Measurements from ENCODE around the gene CACNA1D. TPM values are rescaled to one million over a fixed set of nuclear protein-coding genes. Genes with fewer than 3 reads are reported as not detected.

Gene CACNA1D
- total RNA-seq, 1 experiment from 2014 or later = 1.1 TPM

- POLR2A ChIA-PET = no interaction called here
- CTCF ChIA-PET = no interaction called here
- Histone ChIP-seq H3K36me3 (ENCODE audit: control insufficient read depth in 1 of 2, insufficient read depth in 2 of 2, low read length in 2 of 2) (no peaks in the 10 kb centered on the region; a peak in 1 of 4 replicates), H4K20me1 (ENCODE audit: insufficient read depth) (no peaks in the 10 kb centered on the region), H2AFZ (ENCODE audit: low read depth, low read length, poor library complexity, severe bottlenecking) (no peak overlapping the region), H3K4me1 (ENCODE audit: control insufficient read depth in 1 of 2, insufficient read depth in 2 of 2, low read length in 2 of 2) (no peaks in the 10 kb centered on the region), H3K4me2 (ENCODE audit: low read length) (no peak overlapping the region), H3K27me3 (ENCODE audit: insufficient read depth, low read length) (no peaks in the 10 kb centered on the region), H3K79me2 (ENCODE audit: insufficient read depth, low read length) (no peaks in the 10 kb centered on the region), H3K4me3 (replicated peaks in 1 of 2; ENCODE audit: low read depth in 1 of 2, low read length in 2 of 2) (no peak overlapping the region), H3K27ac (ENCODE audit: low read depth, low read length) (no peak overlapping the region), H3K9me3 (ENCODE audit: control insufficient read depth in 1 of 2, insufficient read depth in 1 of 2, low read depth in 1 of 2, low read length in 2 of 2) (no peaks in the 10 kb centered on the region), H3K9me2 (ENCODE audit: insufficient read depth) (no peaks in the 10 kb centered on the region), H3K9ac (ENCODE audit: low read length) (no peak overlapping the region)
- BruUV-seq (replicated peaks) = no TSS peak
- no peak for TF ChIP-seq CBX3 (IDR thresholded peaks at IDR 0.05; ENCODE audit: low read depth)
- intact Hi-C loops (cut with micrococcal nuclease) = no loop called here
- DNase-seq (ENCODE audit: low read depth, low spot score) (no peak), ATAC-seq (no peak)
- RAD21 ChIA-PET (ENCODE audit: low non-redundant PET in 1 of 2, low total read pairs in 2 of 2, uncharacterized antibody in 2 of 2, unreplicated experiment in 2 of 2) = no interaction called here
These were observed 323.4 kb downstream of the CACNA1D start for GRCh38 chr3:53817809-53818208.

GRCh38 chr3:53818221-53819162, 324.1 kb downstream of the CACNA1D start:
- no peak for ATAC-seq
- Histone ChIP-seq H3K27me3 (ENCODE audit: insufficient read depth, low read length) (no peaks in the 10 kb centered on the region), H3K9ac (ENCODE audit: low read length) (no peak overlapping the region), H3K9me2 (ENCODE audit: insufficient read depth) (no peaks in the 10 kb centered on the region), H3K27ac (ENCODE audit: low read depth, low read length) (no peak overlapping the region), H3K9me3 (ENCODE audit: control insufficient read depth in 1 of 2, insufficient read depth in 1 of 2, low read depth in 1 of 2, low read length in 2 of 2) (no peaks in the 10 kb centered on the region), H3K36me3 (ENCODE audit: control insufficient read depth in 1 of 2, insufficient read depth in 2 of 2, low read length in 2 of 2) (no peaks in the 10 kb centered on the region; a peak in 1 of 4 replicates), H4K20me1 (ENCODE audit: insufficient read depth) (no peaks in the 10 kb centered on the region), H2AFZ (ENCODE audit: low read depth, low read length, poor library complexity, severe bottlenecking) (no peak overlapping the region), H3K4me2 (ENCODE audit: low read length) (no peak overlapping the region), H3K79me2 (ENCODE audit: insufficient read depth, low read length) (no peaks in the 10 kb centered on the region), H3K4me3 (replicated peaks in 1 of 2; ENCODE audit: low read depth in 1 of 2, low read length in 2 of 2) (no peak overlapping the region), H3K4me1 (ENCODE audit: control insufficient read depth in 1 of 2, insufficient read depth in 2 of 2, low read length in 2 of 2) (no peaks in the 10 kb centered on the region)
- no TSS peak for BruUV-seq (replicated peaks)
- ChIA-PET POLR2A (no interaction called here), CTCF (no interaction called here), RAD21 (ENCODE audit: low non-redundant PET in 1 of 2, low total read pairs in 2 of 2, uncharacterized antibody in 2 of 2, unreplicated experiment in 2 of 2) (no interaction called here)
- DNase-seq (ENCODE audit: low read depth, low spot score) = no peak
- intact Hi-C loops (cut with micrococcal nuclease) = no loop called here
- TF ChIP-seq TCF7L2 (IDR thresholded peaks at IDR 0.05; ENCODE audit: borderline replicate concordance, extremely low read depth, insufficient read depth, insufficient read length) (no peak), EGR1 (IDR thresholded peaks at IDR 0.05; ENCODE audit: low read depth) (no peak), POLR2AphosphoS5 (IDR thresholded peaks at IDR 0.05; ENCODE audit: low read depth, low read length) (no peak), CEBPB (IDR thresholded peaks at IDR 0.05; ENCODE audit: low read depth) (no peak), CTCF (IDR thresholded peaks at IDR 0.05 in 2 of 3, conservative IDR thresholded peaks at IDR 0.05 in 1 of 3; ENCODE audit: borderline replicate concordance in 1 of 3, insufficient read depth in 1 of 3, low read depth in 2 of 3, low read length in 2 of 3) (no peak), ZBTB33 (IDR thresholded peaks at IDR 0.05; ENCODE audit: extremely low read depth, insufficient replicate concordance, low read length) (no peak), MAX (IDR thresholded peaks at IDR 0.05) (no peak), REST (IDR thresholded peaks at IDR 0.05; ENCODE audit: low read depth) (no peak)

Measured in HCT116 (cell line).